GM12891 (cell line): Measurements from ENCODE around the gene SPDYC.
"Not testable (repeated sequence)": the region's sequence is repeated elsewhere in the genome, so short reads cannot be mapped to it uniquely, and the experiment has no call there.

Experiments
- DNase-seq: peaks from one replicate; pipeline ENCODE4 v3.0.0; 2011; ENCODE audit warnings: low spot score; ENCODE audit not compliant: insufficient read length
- FAIRE-seq: peaks from 2 replicates; lab custom pipeline; 2011; peaks lifted over from hg19 to GRCh38; lab: Jason Lieb, UNC
- PAX5 ChIP-seq: IDR thresholded peaks from 2 replicates; pipeline ENCODE4 v1.6.1; 2011; ENCODE audit warnings: low read length, moderate library complexity, mild to moderate bottlenecking; ENCODE audit not compliant: insufficient read depth, severe bottlenecking
- POLR2A ChIP-seq: IDR thresholded peaks from 2 replicates; pipeline ENCODE4 v1.6.1; 2011; ENCODE audit warnings: low read depth, low read length, control low read depth
- POLR2AphosphoS5 ChIP-seq: IDR thresholded peaks from 2 replicates; pipeline ENCODE4 v1.6.1; 2011; ENCODE audit warnings: low read depth, low read length, control low read depth
- POU2F2 ChIP-seq: IDR thresholded peaks from 2 replicates; pipeline ENCODE4 v1.6.1; 2011; ENCODE audit warnings: low read depth, mild to moderate bottlenecking, control low read depth, low read length, moderate library complexity
- SPI1 ChIP-seq: IDR thresholded peaks from 2 replicates; pipeline ENCODE4 v1.6.1; 2011; ENCODE audit warnings: low read depth, low read length, control low read depth
- TAF1 ChIP-seq: IDR thresholded peaks from 2 replicates; pipeline ENCODE4 v1.6.1; 2011; ENCODE audit warnings: low read depth, low read length, control low read depth

The SPDYC gene

GRCh38 chr11:65166893-65167292 is 3.1 kb upstream of the SPDYC start:
- DNase-seq = no peak
- no peak for FAIRE-seq
- TF ChIP-seq TAF1 (no peak), POU2F2 (no peak), POLR2AphosphoS5 (no peak), POLR2A (no peak), SPI1 (no peak), PAX5 (no peak)

- DNase-seq (no peak), FAIRE-seq (no peak)
Observed at GRCh38 chr11:65167656-65168055, 2.4 kb upstream of the SPDYC start.

GRCh38 chr11:65169164-65169641 is 830 bp upstream of the SPDYC start:
- FAIRE-seq (peak; percentile 72), DNase-seq (no peak)
- TF ChIP-seq TAF1 (peak; percentile 67), POLR2AphosphoS5 (peak; percentile 36; the same call in 1 of the 2 replicates), POU2F2 (no peak), POLR2A (peak; percentile 31; the same call in 1 of the 2 replicates), PAX5 (no peak)

More at GRCh38 chr11:65167656-65168055, 2.4 kb upstream of the SPDYC start:
- TF ChIP-seq POU2F2 (no peak), PAX5 (no peak), TAF1 (no peak), POLR2A (no peak), POLR2AphosphoS5 (no peak), SPI1 (no peak)

- FAIRE-seq (no peak), DNase-seq (no peak)
- TF ChIP-seq POU2F2 (no peak), POLR2AphosphoS5 (no peak), PAX5 (no peak), SPI1 (no peak), TAF1 (no peak), POLR2A (no peak)
Observed at GRCh38 chr11:65172600-65172999, 2.6 kb downstream of the SPDYC start.

- FAIRE-seq, DNase-seq: not testable (repeated sequence)
Observed at GRCh38 chr11:65174571-65175010, 4.6 kb downstream of the SPDYC start.

- DNase-seq = peak; percentile 83
- FAIRE-seq = peak; percentile 82
Observed at GRCh38 chr11:65180877-65181568, 11.0 kb downstream of the SPDYC start.

GRCh38 chr11:65181569-65182257 is 11.7 kb downstream of the SPDYC start, which contains the start of gene CAPN1:
Gene CAPN1, plus strand, starts transcription at chr11:65181928. Its CDS starts 774 bp downstream, at chr11:65182702.
- FAIRE-seq (no peak), DNase-seq (peak; percentile 79)
- no peak for TF ChIP-seq POU2F2
- no peak for TF ChIP-seq TAF1
- TF ChIP-seq SPI1 = no peak
- no peak for TF ChIP-seq POLR2AphosphoS5
- no peak for TF ChIP-seq PAX5
- TF ChIP-seq POLR2A = no peak

More at GRCh38 chr11:65180877-65181568, 11.0 kb downstream of the SPDYC start:
- no peak for TF ChIP-seq PAX5
- no peak for TF ChIP-seq POLR2AphosphoS5
- no peak for TF ChIP-seq TAF1

GRCh38 chr11:65182258-65183170 is 12.5 kb downstream of the SPDYC start:
- FAIRE-seq (no peak), DNase-seq (peak; percentile 42)
- no peak for TF ChIP-seq POLR2A
- no peak for TF ChIP-seq SPI1
- TF ChIP-seq TAF1 = no peak
- TF ChIP-seq POLR2AphosphoS5 = no peak

GRCh38 chr11:65183201-65183891 is 13.3 kb downstream of the SPDYC start:
- FAIRE-seq (no peak), DNase-seq (no peak)
- no peak for TF ChIP-seq PAX5
- no peak for TF ChIP-seq POU2F2
- no peak for TF ChIP-seq POLR2AphosphoS5
- no peak for TF ChIP-seq POLR2A
- no peak for TF ChIP-seq SPI1
- TF ChIP-seq TAF1 = no peak
